HG02981 (cell line): ENCODE measurements around the gene ADIPOR2.
"Not testable (repeated sequence)": the region's sequence is repeated elsewhere in the genome, so short reads cannot be mapped to it uniquely, and the experiment has no call there.

Source experiments
- ATAC-seq: cut with Tn5 transposase; IDR thresholded peaks from one replicate; pipeline ENCODE4 v1.9.1; 2021; ENCODE audit warnings: mild to moderate bottlenecking, moderate library complexity; ENCODE audit not compliant: unreplicated experiment

ADIPOR2 gene

DNA sequence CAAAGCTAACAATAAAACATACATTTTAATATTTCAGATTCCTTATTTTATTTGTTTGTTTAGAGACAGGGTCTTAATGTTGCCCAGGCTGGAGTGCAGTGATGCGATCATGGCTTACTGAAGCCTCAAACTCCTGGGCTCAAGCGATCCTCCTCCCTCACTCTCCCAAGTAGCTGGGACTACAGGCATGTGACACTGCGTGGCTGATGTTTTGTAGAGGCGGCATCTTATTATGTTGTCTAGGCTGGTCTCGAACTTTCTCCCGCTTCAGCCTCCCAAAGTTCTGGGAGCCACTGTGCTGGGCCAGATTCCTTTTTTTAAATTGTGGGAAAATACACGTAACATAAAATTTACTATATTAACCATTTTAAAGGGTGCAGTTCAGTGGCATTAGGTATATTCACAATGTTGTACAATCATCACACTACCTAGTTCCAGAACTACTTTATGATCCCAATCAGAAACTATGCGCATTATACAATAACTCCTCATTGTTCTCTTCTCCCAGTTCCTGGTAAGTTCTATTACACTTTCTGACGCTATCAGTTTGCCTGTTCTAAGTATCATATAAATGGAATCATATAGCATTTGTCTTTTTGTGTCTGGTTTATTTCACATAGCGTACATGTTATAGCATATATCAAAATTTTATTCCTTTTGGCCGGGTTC is 40.3 kb downstream of the ADIPOR2 start:
- ATAC-seq = no peak

DNA sequence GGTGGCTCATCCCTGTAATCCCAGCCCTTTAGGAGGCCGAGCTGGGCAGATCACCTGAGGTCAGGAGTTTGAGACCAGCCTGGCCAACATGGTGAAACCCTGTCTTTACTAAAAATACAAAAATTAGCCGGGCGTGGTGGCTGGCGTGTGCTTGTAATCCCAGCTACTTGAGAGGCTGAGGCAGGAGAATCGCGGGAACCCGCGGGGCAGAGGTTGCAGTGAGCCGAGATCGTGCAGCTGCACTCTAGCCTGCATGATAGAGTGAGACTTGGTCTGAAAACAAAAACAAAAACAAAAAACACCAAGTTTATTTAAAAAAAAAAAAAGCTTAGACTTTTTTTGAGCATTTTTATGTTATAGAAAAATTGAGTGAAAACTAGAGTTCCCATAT is 40.8 kb downstream of the ADIPOR2 start:
- not testable (repeated sequence) for ATAC-seq

DNA sequence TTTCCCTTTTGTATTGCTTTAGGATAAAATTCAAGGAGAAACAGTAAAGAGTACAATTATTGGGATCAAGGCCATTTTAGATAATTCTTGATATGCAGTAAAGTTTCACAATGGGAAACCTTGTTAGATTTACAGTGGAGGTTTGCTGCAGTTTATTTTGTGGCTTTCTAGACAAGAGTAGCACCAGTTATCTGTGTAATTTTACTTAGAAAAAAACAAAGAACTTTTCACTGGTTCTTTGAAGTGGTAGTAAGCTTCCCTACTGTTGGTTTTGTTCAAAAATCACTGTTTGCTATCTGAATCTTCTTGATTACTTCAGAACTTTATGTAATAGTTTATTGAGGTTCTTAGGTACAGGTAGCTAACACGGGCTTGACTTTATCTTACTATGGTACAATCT is 42.0 kb downstream of the ADIPOR2 start:
- ATAC-seq = no peak

DNA sequence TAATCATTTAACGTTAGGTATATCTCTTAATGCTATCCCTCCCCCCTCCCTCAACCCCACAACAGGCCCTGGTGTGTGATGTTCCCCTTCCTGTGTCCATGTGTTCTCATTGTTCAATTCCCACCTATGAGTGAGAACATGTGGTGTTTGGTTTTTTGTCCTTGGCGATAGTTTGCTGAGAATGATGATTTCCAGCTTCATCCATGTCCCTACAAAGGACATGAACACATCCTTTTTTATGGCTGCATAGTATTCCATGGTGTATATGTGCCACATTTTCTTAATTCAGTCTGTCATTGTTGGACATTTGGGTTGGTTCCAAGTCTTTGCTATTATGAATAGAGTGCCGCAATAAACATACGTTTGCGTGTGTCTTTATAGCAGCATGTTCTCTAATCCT is 42.8 kb downstream of the ADIPOR2 start:
- ATAC-seq = not testable (repeated sequence)

DNA sequence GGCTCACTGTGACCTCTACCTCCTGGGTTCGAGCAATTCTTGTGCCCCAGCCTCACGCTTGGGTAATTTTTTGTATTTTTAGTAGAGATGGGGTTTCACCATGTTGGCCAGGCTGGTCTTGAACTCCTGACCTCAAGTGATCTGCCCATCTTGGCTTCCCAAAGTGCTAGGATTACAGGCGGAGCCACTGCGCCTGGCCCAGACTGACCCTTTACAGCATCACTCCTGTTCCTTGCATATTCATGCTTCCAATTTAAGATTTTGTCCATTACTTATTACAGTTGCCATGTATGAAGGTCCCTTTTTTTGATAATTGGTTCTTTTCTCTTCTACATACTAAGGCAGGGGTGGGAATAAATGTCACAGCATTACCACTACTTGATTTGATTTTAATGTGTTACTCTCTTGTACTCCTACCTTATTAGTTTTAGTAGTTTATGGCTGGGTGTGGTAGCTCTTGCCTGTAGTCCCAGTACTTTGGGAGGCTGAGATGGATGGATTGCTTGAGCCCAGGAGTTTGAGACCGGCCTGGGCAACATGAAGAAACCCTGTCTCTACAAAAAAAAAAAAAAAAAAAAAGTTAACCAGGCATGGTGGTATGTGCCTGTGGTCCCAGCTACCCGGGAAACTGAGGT is 46.9 kb downstream of the ADIPOR2 start:
- ATAC-seq = no peak

DNA sequence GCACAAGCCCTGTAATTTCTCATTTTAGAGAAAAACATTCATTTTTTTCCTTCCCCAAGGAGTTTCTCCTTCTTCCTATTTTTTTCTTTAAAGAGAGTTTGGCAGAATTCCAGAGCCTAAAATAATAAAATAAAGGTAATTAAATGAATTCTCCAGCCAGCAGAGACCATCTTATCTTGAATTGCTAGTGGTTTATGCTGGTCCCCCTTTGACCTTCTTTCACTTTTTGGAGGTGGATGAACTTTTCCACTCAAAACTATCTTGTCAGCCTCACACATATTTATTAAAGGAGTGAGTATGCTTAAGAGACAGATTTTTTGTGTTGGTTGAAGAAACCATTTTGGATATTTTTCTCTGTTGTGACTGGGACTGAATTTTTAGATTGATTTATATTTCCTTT is 47.6 kb downstream of the ADIPOR2 start:
- ATAC-seq = no peak

DNA sequence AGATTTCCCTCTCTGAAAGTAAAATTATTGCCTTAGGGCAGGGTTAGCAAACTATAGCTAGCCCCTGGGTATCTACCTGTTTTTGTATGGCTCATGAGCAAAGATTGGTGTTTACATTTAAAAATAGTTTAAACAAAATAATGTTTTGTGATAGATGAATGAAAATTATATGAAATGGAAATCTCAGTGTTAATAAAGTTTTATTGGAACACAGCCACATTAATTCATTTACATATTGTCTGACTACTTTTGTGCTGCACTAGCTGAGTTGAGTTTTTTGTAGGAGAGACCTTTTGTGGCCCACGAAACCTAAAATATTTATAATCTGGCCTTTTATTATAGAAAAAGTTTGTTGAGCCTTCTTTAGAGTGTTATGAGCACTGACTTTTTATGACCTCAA is 48.5 kb downstream of the ADIPOR2 start:
- ATAC-seq = no peak

DNA sequence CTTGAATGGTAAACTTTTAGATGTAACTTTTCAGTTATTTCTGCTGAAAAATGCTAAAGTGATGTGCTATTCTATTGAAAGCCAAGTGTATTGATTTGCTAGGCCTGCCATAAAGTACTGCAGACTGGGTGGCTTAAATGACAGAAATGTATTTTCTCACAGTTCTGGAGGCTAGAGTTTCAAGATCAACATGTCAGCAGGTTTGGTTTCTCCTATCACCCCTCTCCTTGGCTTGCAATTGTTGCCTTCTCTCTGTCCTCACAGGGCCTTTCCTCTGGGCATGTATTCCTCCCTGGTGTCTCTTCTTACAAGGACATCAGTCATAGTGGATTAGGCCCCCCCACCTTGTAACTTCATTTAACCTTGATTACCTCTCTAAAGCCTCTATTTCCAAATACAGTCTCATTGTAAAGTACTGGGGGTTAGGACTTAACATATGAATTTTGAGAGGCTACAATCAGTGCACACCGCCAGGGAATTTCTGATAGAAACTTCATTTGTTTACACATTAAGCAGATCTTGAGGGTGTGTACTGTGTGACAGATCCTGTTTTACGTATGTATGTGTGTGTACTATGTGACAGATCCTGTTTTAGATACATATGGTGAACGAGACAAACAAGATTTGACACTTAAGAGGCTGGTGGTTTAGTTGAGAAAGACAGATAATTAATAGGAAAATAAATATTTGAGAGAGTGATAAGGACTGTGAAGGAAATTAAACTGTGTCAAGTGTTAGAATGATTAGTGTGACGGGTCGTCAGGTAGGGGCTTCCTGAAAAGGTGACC is 49.5 kb downstream of the ADIPOR2 start:
- ATAC-seq = no peak

DNA sequence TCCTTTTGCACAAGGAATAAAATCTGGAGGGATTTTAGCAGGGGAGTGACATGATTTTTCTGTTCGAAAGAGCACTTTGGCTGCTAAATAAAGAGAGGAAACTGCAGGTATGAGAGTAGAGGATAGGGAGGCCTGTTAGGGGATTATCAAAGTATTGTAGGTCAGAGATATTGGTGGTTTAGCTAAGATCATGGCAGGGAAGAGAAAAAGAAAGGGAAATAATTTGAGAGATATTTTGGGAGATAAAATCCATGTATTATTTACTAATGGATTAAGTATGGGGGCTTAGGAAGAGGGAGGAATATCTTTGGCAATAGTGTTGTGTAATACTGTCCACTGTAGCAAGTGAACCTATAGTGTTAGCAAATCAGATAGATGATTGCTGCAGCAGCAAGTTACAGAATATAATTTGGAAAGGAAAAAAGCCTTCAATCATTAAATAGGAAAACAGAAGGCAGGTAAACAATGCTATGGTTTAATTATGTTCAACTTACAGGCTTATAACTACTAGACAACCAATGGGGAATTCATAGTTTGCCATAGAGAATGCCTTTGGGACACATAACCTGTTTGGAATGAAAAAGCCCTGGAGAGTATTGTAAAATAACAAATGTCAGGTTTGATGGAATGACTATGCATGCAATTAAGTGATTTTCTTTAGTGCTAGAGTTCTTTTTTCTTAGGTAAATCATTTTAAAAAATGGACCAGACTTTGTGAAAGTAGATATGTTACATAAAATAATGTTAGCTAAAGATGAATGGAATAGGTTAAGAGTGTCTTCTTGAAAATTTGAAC is 50.5 kb downstream of the ADIPOR2 start:
- no peak for ATAC-seq

DNA sequence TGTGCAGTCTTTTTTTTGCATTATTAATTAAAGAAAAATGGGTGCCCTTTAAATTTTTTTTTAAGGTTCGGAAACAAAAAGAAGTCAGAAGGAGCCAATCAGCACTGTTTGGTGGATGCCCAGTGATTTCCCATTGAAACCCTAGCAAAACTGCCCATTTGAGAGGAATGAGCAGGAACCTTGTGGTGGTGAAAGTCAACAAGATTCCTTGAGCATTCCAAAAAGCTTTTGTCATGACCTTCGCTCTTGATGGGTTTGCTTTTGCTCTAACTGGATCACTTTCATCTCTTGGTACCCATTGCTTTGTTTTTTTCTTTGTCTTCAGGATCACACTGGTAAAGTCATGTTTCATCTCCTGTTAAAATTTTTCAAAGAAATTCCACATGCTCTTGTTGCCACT is 54.1 kb downstream of the ADIPOR2 start:
- ATAC-seq = no peak

DNA sequence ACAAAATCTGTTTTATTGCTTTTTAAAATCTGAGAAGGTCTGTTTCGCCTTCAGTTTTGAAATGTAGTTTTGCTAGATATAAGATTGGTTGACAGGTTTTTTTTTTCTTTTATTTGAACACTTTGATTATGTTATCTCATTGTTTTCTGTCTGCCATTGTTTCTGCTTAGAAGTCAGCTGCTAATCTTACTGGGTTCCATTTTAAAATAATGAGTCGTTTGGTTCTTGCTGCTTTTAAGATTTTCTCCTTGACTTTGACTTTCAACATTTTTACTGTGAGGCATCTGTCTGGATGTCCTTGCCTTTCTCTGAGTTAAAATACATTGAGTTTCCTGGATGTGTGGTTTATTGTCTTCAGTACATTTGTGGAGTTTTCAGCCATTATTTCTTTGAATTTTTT is 56.7 kb downstream of the ADIPOR2 start:
- ATAC-seq = no peak

DNA sequence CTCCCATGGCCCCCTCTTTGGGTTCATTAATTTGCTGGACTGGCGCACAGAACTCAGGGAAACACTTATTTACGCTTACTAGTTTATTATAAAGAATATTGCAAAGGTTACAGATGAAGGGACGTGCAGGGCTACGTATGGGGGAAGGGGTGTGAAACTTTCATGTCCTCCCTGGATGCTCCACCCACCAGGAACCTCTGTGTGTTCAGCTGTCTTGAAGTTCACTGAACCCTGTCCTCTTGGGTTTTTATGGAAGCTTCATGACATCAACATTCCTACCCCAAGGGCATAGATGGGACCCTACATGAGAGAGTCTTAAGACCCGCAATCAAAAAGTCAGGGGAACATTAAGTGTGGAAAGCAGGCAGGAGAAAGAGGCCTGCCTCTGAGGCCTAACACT is 58.1 kb downstream of the ADIPOR2 start:
- no peak for ATAC-seq

DNA sequence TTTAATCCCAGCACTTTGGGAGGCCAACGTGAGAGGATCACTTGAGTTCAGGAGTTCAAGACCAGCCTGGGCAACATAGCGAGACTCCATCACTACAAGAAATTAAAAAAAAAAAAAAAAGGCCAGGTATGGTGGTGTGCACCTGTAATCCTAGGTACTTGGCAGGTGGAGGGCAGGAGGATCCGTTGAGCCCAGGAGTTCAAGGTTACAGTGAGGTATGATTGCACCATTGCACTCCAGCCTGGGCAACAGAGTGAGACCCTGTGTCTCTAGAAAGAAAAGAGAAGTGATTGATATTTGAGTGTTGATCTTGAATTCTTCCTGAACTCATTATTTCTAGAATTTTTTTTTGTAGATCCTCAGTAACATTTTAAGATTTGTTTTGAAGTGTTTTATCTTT is 59.4 kb downstream of the ADIPOR2 start:
- ATAC-seq = no peak

DNA sequence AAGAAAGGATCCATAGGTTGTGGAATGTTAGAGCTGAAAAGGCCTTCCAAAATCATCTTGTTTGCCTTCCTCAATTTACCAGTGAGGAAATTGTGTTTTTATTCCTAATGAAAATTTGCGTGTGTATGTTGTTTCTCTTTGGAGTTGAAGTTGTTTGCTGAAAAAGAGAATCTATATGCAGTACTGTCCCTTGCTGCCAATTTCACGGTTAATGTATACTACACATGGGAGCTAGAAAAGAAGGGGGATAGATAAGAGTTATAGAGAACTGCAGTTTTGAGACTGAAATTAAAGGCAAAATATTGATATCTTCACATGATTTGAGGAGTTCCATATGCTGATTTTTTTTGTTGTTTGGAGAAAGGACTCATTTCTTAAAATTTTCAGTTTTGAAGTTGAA is 67.5 kb downstream of the ADIPOR2 start:
- ATAC-seq = no peak

DNA sequence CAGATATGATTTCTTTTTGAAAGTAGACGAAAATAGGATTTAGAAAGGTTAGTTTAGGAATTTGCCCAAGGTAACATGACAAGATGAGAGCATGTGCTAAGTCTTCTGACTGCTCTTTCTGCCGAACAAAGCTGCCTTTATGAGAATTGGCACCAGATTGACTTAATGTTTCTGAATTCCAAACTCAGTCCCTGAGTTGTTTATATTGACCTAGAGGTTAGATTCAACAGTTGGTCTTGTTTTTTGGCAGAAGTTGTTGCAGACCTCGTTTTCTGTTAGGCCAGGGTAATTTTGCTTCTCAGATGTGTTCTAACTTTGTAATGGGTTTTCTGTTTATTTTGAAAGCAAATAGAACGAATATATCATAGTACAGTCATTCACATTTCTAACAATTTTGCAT is 68.0 kb downstream of the ADIPOR2 start:
- ATAC-seq = no peak

DNA sequence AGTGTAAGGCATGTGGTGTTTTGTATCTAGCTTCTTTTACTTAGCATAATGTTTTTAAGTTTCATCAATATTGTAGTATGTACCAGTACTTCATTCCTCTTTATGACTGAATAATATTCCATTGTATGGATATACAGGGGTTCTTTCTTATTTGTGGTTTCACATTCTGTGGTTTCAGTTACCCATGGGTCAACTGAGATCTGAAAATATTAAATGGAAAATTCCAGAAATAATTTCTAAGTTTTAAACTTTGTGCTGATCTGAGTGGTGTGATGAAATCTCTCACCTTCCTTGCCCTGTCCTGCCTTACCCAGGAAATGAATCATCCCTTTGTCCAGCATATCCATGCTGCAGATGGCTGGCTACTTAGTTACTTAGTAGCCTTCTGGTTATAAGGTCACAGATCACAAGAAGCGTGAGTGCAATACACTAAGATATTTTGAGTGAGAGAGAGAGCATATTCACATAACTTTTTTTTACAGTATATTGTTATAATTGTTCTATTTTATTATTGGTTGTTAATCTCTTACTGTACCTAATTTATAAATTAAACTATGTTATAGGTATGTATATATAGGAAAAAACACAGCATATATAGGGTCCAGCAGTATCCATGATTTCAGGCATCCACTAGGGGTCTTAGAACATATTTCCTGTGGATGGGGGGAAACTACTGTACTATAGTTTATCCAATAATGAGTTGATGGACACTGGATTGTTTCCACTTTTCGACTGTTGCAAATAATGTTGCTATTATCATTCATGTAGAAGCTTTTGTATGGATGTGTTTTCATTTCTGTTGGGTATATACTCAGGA is 69.9 kb downstream of the ADIPOR2 start:
- ATAC-seq = no peak

DNA sequence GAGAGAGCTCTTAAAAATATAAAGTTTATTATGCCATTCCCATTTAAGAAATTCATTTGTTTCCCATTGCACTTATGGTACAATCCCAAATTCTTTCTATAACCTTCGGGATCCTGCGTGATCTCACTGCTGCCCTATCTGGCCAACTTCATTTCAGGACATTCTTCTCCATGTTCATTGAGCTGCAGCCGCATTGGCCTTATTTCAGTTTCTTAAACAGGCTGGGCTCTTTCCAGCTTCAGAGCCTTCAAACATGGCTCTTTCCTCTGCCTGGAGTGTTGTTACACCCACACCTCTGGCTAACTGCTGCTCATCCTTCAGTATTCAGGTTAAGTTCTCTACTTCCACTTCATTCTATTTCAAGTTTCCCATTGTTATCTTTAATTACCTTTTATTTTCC is 71.0 kb downstream of the ADIPOR2 start:
- ATAC-seq = no peak

DNA sequence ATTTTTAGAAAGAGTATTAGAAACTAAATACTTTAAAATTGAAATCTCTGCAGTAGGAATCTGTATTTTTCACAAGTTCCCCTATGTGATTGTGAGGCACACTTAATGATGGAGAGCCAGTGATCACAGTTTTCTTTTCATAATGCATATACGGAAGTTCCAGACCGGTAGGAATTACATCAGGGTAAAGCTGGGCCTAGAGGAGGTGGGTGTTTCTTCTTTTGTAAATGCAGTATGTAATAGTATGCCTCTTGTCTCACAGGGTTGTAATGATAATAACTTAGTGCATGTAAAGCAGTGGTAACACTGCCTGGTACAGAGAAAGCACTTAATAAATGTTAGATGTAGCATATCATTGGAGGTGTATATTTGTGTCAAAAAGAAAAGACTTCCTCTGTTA is 72.3 kb downstream of the ADIPOR2 start:
- no peak for ATAC-seq

DNA sequence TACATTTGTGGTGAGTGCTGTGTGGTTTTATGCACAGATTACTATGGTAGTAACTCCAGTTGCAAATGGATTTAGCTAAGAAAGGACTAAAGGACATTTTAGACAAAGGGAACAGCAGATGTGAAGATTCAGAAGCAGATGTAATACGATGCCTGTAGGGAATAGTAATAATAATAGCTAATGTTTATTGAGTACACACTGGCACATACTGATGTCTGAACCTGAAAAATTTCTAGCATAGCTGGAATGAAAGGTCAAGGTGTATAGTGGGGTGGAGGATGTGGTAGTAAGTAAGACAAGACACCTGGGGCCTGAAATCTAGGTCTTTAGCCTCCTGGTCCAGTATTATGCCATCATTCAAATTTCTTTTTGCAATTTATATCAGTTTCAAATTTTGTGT is 75.2 kb downstream of the ADIPOR2 start:
- ATAC-seq = no peak

DNA sequence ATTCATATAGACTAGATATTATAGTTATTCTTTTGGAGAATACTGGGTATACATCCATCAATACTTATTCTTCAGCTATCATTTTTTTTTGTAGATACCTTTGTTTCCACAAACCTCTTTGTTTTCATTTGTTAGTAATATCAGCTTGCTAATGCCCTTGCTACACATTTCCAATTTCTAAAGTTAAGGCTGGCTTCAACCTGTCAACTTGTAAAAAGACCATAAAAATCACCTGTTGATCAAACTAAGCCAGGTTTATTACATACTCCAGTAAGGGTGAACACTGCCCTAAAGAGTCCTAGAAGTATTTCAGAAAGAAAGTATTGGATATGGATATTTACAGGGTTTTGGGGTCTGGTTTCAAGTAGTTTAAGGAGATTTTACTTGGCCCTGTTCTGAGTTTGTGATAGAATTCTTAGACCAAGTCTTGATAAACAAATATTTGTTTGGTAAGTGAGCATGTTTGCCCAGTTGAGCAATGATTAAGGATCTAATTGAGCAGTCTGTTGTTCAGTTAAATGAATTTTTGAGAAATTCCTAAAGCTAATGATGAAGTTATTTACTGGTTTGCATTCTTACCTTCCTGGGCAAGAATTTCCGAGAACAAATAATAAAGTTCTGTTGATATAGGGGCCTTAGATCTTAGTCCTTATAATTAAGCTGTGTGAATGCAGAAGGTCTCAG is 76.7 kb downstream of the ADIPOR2 start:
- no peak for ATAC-seq
